Mucosa of gallbladder (tissue), 1 donor: ENCODE results near the gene UMODL1. TPM values are rescaled to one million over a fixed set of nuclear protein-coding genes. Genes with fewer than 3 reads are reported as not detected.

Source experiments
- DNase-seq: peaks from one replicate; pipeline ENCODE4 v3.0.0-alpha.2; 2020; ENCODE audit warnings: low spot score
- total RNA-seq: library from RNA; stranded (reverse); gene quantifications from one replicate; pipeline ENCODE4 v1.2.1, GENCODE V29; 2021
- donor health status: DM: no; HTN: no; CAD: no.

The UMODL1 gene
- total RNA-seq, 1 donor from 2014 or later, result not detected

GRCh38 chr21:42132183-42132582 is 61.1 kb downstream of the UMODL1 start:
- DNase-seq, result no peak

- no peak for DNase-seq
These were observed 62.0 kb downstream of the UMODL1 start for GRCh38 chr21:42133131-42133530.

GRCh38 chr21:42135386-42136052 is 64.4 kb downstream of the UMODL1 start:
- no peak for DNase-seq

GRCh38 chr21:42137191-42137904 is 66.2 kb downstream of the UMODL1 start:
- DNase-seq, result no peak

GRCh38 chr21:42140196-42140934 is 69.2 kb downstream of the UMODL1 start:
- DNase-seq, result no peak

- DNase-seq, result no peak
These were observed 70.5 kb downstream of the UMODL1 start for GRCh38 chr21:42141643-42142042.

GRCh38 chr21:42142141-42142540 is 71.0 kb downstream of the UMODL1 start:
- DNase-seq, result no peak

- no peak for DNase-seq
These were observed 71.5 kb downstream of the UMODL1 start for GRCh38 chr21:42142627-42143026.

GRCh38 chr21:42143111-42143510 is 72.0 kb downstream of the UMODL1 start:
- no peak for DNase-seq

- DNase-seq, result no peak
These were observed 73.1 kb downstream of the UMODL1 start for GRCh38 chr21:42144221-42144620.

- no peak for DNase-seq
These were observed 73.8 kb downstream of the UMODL1 start for GRCh38 chr21:42144679-42145568.

- peak; percentile 65 for DNase-seq
These were observed 74.6 kb downstream of the UMODL1 start for GRCh38 chr21:42145569-42146272.

- DNase-seq, result no peak
These were observed 75.2 kb downstream of the UMODL1 start for GRCh38 chr21:42146273-42146805.

GRCh38 chr21:42146821-42147220 is 75.7 kb downstream of the UMODL1 start:
- DNase-seq, result no peak

- DNase-seq, result no peak
These were observed 76.4 kb downstream of the UMODL1 start for GRCh38 chr21:42147386-42148020.

- DNase-seq, result no peak
These were observed 77.0 kb downstream of the UMODL1 start for GRCh38 chr21:42148097-42148496.

GRCh38 chr21:42148584-42148983 is 77.5 kb downstream of the UMODL1 start:
- DNase-seq, result no peak

- no peak for DNase-seq
These were observed 78.7 kb downstream of the UMODL1 start for GRCh38 chr21:42149656-42150473.

GRCh38 chr21:42150474-42151085 is 79.5 kb downstream of the UMODL1 start:
- DNase-seq, result no peak
